GM12872 (cell line): ENCODE data around the gene ARPC4.
A peak's percentile ranks its signal among the peaks of the same experiment; 100 is the strongest.

ENCODE experiments used
- CTCF ChIP-seq: IDR thresholded peaks from 3 replicates; pipeline ENCODE4 v1.5.1; 2011; ENCODE audit warnings: low read depth, mild to moderate bottlenecking, low read length, moderate library complexity; ENCODE audit not compliant: insufficient read depth

Gene ARPC4

DNA sequence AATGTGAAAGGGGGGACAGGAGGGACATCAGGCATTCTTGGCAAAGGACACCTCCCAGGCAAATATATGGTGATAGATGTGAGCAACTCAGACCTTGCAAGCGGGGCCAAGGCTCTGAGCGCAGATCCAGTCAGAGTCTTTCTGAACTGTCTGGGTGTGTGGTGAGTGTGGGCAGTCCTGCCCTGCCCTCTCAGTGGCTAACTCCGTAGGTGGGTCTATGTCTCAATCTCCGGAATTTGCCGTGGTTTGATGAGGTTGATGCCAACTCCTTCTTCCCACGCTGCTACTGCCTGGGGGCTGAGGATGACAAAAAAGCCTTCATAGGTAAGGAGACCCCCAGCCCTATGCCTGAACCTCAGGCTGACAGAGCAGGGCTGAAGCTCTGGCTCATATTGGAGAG lies 24.6 kb downstream of the ARPC4 start:
- no peak for TF ChIP-seq CTCF

DNA sequence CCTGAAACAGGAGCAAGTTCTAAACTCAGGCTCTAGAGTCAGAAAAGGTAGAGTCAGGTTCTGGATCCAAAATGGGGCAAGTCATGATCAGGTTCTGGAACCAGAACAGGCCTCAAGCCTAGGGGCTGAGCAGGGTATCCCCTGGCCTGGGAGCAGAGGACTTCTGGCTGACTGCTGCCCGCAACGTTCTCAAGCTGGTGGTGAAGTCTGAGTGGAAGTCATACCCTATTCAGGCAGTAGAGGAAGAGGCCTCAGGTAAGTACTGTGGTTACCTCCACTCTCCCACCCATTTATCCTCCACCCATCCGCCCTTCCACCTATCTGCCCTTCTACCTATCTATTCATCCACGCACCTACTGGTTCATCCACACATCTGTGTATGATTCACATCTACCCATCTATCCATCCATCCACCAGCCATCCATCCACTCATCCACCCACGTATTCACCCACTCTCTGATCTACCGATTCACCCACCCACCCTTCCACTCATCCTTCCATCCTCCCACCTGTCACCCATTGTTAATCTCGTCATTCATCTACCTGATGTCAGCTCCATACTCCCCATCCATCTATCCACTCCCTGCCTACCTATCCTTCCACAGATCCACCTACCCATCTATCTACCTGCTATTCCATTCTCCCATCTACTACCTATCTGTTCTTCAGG lies 25.9 kb downstream of the ARPC4 start:
- TF ChIP-seq CTCF, result no peak

DNA sequence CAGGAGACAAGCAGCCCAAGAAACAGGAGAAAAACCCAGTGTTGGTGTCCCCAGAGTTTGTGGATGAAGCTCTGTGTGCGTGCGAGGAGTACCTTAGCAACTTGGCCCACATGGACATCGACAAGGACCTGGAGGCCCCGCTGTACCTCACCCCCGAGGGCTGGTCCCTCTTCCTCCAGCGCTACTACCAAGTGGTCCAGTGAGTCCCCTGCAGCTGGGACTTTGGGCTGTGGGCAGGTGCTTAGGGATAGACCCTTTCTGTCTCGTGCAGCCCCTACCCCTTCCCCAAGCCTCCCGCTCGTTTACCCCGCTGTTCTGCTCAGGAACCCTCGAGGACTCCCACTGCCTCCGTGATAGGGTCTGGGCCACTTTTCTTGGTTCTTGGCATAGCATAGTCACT lies 27.7 kb downstream of the ARPC4 start:
- TF ChIP-seq CTCF, result no peak

GRCh38 chr3:9820946-9821345 lies 28.1 kb downstream of the ARPC4 start:
- TF ChIP-seq CTCF, result 0 out of 3 replicates have a peak, but pooled peaks have one; percentile 21

- TF ChIP-seq CTCF, result no peak
Measured at GRCh38 chr3:9825451-9826040, 32.7 kb downstream of the ARPC4 start.

GRCh38 chr3:9826815-9827573 lies 34.1 kb downstream of the ARPC4 start:
- TF ChIP-seq CTCF, result peak; percentile 40
